Measurements from ENCODE around the gene UBFD1.

Gene UBFD1

DNA sequence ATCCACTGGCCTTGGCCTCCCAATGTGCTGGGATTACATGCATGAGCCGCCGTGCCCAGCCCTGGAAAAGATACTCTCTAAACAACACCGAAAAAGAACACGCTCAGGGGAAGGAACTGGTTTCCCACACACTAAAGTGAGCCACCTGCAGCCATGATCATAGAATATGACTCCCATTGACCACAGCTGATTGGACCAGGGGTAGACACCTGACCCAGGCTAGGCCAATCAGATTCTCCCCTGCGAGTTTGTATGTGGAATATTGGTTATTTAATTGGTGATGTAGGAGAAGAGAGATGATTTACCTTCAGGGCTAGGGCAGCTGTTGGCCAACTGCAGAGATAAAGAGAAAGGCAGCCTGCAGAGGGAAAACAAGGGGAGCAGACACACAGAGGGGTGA is 38.2 kb upstream of the UBFD1 start:
- TF ChIP-seq, protein P1, sequence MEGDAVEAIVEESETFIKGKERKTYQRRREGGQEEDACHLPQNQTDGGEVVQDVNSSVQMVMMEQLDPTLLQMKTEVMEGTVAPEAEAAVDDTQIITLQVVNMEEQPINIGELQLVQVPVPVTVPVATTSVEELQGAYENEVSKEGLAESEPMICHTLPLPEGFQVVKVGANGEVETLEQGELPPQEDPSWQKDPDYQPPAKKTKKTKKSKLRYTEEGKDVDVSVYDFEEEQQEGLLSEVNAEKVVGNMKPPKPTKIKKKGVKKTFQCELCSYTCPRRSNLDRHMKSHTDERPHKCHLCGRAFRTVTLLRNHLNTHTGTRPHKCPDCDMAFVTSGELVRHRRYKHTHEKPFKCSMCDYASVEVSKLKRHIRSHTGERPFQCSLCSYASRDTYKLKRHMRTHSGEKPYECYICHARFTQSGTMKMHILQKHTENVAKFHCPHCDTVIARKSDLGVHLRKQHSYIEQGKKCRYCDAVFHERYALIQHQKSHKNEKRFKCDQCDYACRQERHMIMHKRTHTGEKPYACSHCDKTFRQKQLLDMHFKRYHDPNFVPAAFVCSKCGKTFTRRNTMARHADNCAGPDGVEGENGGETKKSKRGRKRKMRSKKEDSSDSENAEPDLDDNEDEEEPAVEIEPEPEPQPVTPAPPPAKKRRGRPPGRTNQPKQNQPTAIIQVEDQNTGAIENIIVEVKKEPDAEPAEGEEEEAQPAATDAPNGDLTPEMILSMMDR (conservative IDR thresholded peaks at IDR 0.05; ENCODE audit: control insufficient read depth, insufficient read depth, low read depth, low read length), result no peak

DNA sequence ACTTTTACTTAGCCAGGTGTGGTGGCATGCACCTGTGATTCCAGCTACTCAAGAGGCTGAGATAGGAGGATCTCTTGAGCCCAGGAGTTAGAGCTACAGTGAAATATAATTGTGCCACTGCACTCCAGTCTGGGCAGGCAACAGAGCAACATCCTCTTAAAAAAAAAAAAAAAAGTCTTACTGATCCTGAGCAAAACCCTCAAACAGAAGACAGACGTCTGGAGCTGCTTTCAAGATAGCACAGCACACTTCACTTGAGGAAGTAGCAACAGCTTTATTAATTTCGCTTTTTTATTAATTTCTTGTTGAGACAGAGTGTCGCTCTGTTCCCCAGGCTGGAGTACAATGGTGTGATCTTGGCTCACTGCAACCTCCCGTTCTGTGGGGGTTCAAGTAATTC is 37.0 kb upstream of the UBFD1 start:
- H3K4me3 ChIP-seq (ENCODE audit: control insufficient read depth, low read depth, low read length), result no peak overlapping the region
- no peak for DNase-seq (ENCODE audit: low read depth)

More for the DNA sequence above, 38.2 kb upstream of the UBFD1 start:
- DNase-seq (ENCODE audit: low read depth), result no peak
- H3K4me3 ChIP-seq (ENCODE audit: control insufficient read depth, low read depth, low read length), result no peak overlapping the region

DNA sequence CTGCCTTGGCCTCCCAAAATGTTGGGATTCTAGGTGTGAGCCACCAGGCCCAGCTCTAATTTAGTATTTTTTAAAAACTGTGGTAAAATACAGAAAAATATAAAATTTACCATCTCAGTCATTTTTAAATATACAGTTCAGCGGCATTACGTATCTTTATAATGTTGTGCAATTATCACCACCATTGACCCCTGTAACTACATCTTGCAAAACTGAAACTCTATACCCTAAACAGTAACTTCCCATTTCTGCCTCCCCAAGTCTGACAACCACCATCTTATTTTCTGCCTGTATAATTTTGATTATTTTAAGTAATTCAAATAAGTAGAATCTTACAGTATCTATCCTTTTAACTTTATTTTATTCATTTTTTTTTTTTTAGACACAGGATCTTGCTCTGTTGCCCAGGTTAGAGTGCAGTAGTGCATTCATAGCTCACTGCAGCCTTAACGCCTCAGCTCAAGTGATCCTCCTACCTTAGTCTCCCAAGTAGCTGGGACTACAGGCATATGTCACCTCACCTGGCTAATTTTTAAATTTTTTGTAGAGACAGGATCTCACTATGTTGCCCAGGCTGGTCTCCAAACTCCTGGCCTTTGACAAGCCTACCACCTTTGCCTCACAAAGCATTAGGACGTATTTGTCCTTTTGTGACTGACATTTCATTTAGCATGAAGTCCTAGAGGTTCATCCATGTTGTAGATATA is 36.3 kb upstream of the UBFD1 start:
- no peak overlapping the region for H3K4me3 ChIP-seq (ENCODE audit: control insufficient read depth, low read depth, low read length)
- TF ChIP-seq, protein P1 (conservative IDR thresholded peaks at IDR 0.05; ENCODE audit: control insufficient read depth, insufficient read depth, low read depth, low read length), result no peak
- no peak for DNase-seq (ENCODE audit: low read depth)

More for the DNA sequence above, 37.0 kb upstream of the UBFD1 start:
- TF ChIP-seq, protein P1 (conservative IDR thresholded peaks at IDR 0.05; ENCODE audit: control insufficient read depth, insufficient read depth, low read depth, low read length), result no peak

DNA sequence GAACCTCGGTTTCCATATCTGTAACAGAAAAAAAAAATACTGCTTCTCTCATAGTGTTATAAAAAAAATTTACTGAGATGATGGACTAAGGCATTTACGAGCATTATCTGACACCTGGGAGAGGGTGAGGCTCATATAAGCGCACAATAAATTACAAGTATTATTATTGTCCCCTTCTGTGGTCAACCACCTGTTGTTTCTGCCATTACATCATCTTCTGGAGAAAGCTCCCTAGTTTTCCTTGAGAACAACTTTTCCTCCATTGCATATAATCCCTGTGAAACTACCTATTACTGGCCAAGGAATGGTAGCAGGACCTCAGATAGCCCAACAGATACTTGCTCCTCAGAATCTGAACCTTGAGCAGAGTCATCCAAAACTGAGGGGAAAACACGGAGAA is 35.6 kb upstream of the UBFD1 start:
- DNase-seq (ENCODE audit: low read depth), result no peak
- no peak overlapping the region for H3K4me3 ChIP-seq (ENCODE audit: control insufficient read depth, low read depth, low read length)
- TF ChIP-seq, protein P1 (conservative IDR thresholded peaks at IDR 0.05; ENCODE audit: control insufficient read depth, insufficient read depth, low read depth, low read length), result no peak

DNA sequence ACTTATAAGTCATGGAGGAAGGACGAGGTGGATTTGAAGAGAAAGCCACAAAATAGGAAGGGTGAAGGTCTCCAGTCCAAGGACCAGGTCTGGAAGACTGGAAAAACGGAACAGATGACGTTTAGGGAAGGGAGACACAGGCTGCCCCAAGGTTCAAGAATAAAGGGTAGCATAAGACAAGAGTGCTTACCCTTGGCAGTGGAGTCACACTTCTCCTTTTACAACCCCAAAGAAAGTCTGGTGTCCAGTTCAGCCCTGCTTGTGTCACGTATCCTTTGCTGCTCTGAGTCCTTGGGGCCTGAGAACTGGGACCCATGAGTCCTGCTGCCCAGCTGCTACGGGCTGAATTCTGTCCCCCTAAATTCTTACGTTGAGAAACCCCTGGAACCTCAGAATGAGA is 34.2 kb upstream of the UBFD1 start:
- no peak for DNase-seq (ENCODE audit: low read depth)
- H3K4me3 ChIP-seq (ENCODE audit: control insufficient read depth, low read depth, low read length), result no peak overlapping the region

DNA sequence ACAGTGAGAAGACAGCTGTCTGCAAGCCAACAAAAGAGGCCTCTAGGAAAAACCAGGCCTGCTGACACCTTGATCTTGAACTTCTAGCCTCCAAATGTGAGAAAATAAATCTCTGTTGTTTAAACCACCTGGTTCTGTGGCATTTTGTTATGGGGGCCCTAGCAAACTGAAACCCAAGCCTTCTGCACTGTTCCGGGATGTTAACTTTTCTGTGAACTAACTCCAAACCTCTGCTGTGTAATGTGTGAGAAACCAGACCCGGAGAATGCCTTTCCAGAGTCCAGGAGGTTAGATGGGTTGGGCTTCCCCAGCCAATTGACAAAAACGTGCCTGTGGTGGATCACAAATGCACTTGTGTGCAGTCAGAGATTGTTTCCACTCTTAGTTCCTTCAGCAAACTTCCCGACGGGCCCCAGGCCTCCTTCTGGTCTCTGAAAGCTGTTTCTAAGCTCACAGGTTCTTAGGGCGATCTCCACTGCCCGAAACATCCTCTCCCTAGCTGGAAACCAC is 33.6 kb upstream of the UBFD1 start:
- H3K4me3 ChIP-seq (ENCODE audit: control insufficient read depth, low read depth, low read length), result no peak overlapping the region
- no peak for DNase-seq (ENCODE audit: low read depth)
- TF ChIP-seq, protein P1 (conservative IDR thresholded peaks at IDR 0.05; ENCODE audit: control insufficient read depth, insufficient read depth, low read depth, low read length), result no peak

More for the DNA sequence above, 34.2 kb upstream of the UBFD1 start:
- TF ChIP-seq, protein P1 (conservative IDR thresholded peaks at IDR 0.05; ENCODE audit: control insufficient read depth, insufficient read depth, low read depth, low read length), result no peak

Data from fibroblast of mammary gland (primary cell).